HUES48 (cell line): ENCODE data around the gene RMND5B.
A peak's percentile ranks its signal among the peaks of the same experiment; 100 is the strongest.
"Not testable (repeated sequence)": the region's sequence is repeated elsewhere in the genome, so short reads cannot be mapped to it uniquely, and the experiment has no call there.

ENCODE experiments used
- H3K27ac ChIP-seq: one replicate; pipeline ENCODE4 v1.7.0; 2013; ENCODE audit warnings: low read depth, low read length, inconsistent platforms
- H3K27me3 ChIP-seq: 2 replicates; pipeline ENCODE4 v1.6.1; 2013; ENCODE audit warnings: mild to moderate bottlenecking, low read length; ENCODE audit not compliant: control insufficient read depth, insufficient read depth
- H3K36me3 ChIP-seq: 2 replicates; pipeline ENCODE4 v1.6.1; 2013; ENCODE audit warnings: low read length; ENCODE audit not compliant: control insufficient read depth, insufficient read depth
- H3K4me1 ChIP-seq: 2 replicates; pipeline ENCODE4 v1.6.1; 2013; ENCODE audit warnings: mild to moderate bottlenecking, low read length; ENCODE audit not compliant: control insufficient read depth, insufficient read depth
- H3K4me3 ChIP-seq: 2 replicates; pipeline ENCODE4 v1.5.1; 2013; ENCODE audit warnings: mild to moderate bottlenecking, low read depth, low read length
- H3K9ac ChIP-seq: 2 replicates; pipeline ENCODE4 v1.6.1; 2013; ENCODE audit warnings: mild to moderate bottlenecking, low read depth, low read length, moderate library complexity
- H3K9me3 ChIP-seq: 2 replicates; pipeline ENCODE4 v1.6.1; 2013; ENCODE audit warnings: low read length; ENCODE audit not compliant: control insufficient read depth, insufficient read depth

The RMND5B gene

GRCh38 chr5:178130576-178131445, at the start of gene RMND5B:
TSS of gene RMND5B (plus strand) at chr5:178131014. CDS start at chr5:178138120, 7,106 bp downstream.
- Histone ChIP-seq H3K9ac (peak within 1 kb of the TSS; percentile 91), H3K27ac (peak within 1 kb of the TSS; percentile 99), H3K4me1 (peaks cover 11% of the 10 kb centered on the region), H3K9me3 (no peaks in the 10 kb centered on the region), H3K4me3 (peak within 1 kb of the TSS; percentile 85), H3K36me3 (peaks cover 19% of the 10 kb centered on the region), H3K27me3 (no peaks in the 10 kb centered on the region)

- H3K36me3 ChIP-seq: no peaks in the 10 kb centered on the region
- no peak overlapping the region for H3K4me3 ChIP-seq
- H3K27ac ChIP-seq: no peak overlapping the region
- no peaks in the 10 kb centered on the region for H3K27me3 ChIP-seq
- H3K4me1 ChIP-seq: peaks cover 6% of the 10 kb centered on the region; the same call in 1 of the 2 replicates
- no peak overlapping the region for H3K9ac ChIP-seq
- no peaks in the 10 kb centered on the region for H3K9me3 ChIP-seq
These were observed 49.1 kb upstream of the RMND5B start for GRCh38 chr5:178081571-178082243.

- H3K27me3 ChIP-seq: no peaks in the 10 kb centered on the region
These were observed 46.9 kb upstream of the RMND5B start for GRCh38 chr5:178083922-178084321.

GRCh38 chr5:178085316-178085715, 45.5 kb upstream of the RMND5B start:
- Histone ChIP-seq H3K27me3 (no peaks in the 10 kb centered on the region), H3K9me3 (no peaks in the 10 kb centered on the region), H3K9ac (no peak overlapping the region), H3K4me1 (no peaks in the 10 kb centered on the region), H3K27ac (no peak overlapping the region), H3K4me3 (no peak overlapping the region), H3K36me3 (no peaks in the 10 kb centered on the region)

More at GRCh38 chr5:178083922-178084321, 46.9 kb upstream of the RMND5B start:
- H3K9me3 ChIP-seq: no peaks in the 10 kb centered on the region
- H3K36me3 ChIP-seq: no peaks in the 10 kb centered on the region
- H3K27ac ChIP-seq: no peak overlapping the region
- H3K4me1 ChIP-seq: no peaks in the 10 kb centered on the region
- H3K4me3 ChIP-seq: no peak overlapping the region
- H3K9ac ChIP-seq: no peak overlapping the region

GRCh38 chr5:178086266-178086665, 44.5 kb upstream of the RMND5B start:
- no peak overlapping the region for H3K9ac ChIP-seq
- no peaks in the 10 kb centered on the region for H3K9me3 ChIP-seq
- no peaks in the 10 kb centered on the region for H3K4me1 ChIP-seq
- no peaks in the 10 kb centered on the region for H3K27me3 ChIP-seq
- no peaks in the 10 kb centered on the region for H3K36me3 ChIP-seq
- H3K27ac ChIP-seq: no peak overlapping the region
- no peak overlapping the region for H3K4me3 ChIP-seq

GRCh38 chr5:178087199-178087598, 43.6 kb upstream of the RMND5B start:
- H3K27me3 ChIP-seq, H3K9ac ChIP-seq, H3K27ac ChIP-seq, H3K36me3 ChIP-seq, H3K9me3 ChIP-seq, H3K4me1 ChIP-seq, H3K4me3 ChIP-seq: not testable (repeated sequence)

GRCh38 chr5:178090856-178091255, 40.0 kb upstream of the RMND5B start:
- H3K4me1 ChIP-seq: no peaks in the 10 kb centered on the region
- no peak overlapping the region for H3K9ac ChIP-seq
- no peak overlapping the region for H3K27ac ChIP-seq
- H3K9me3 ChIP-seq: no peaks in the 10 kb centered on the region
- no peak overlapping the region for H3K4me3 ChIP-seq
- no peaks in the 10 kb centered on the region for H3K27me3 ChIP-seq
- no peaks in the 10 kb centered on the region for H3K36me3 ChIP-seq

- H3K27me3 ChIP-seq: no peaks in the 10 kb centered on the region
- H3K4me1 ChIP-seq: no peaks in the 10 kb centered on the region
- no peak overlapping the region for H3K9ac ChIP-seq
- no peaks in the 10 kb centered on the region for H3K36me3 ChIP-seq
- H3K9me3 ChIP-seq: no peaks in the 10 kb centered on the region
- no peak overlapping the region for H3K4me3 ChIP-seq
- H3K27ac ChIP-seq: no peak overlapping the region
These were observed 37.7 kb upstream of the RMND5B start for GRCh38 chr5:178093134-178093533.

GRCh38 chr5:178094345-178094744, 36.5 kb upstream of the RMND5B start:
- Histone ChIP-seq H3K27ac (no peak overlapping the region), H3K9ac (no peak overlapping the region), H3K4me3 (no peak overlapping the region)

GRCh38 chr5:178098685-178099084, 32.1 kb upstream of the RMND5B start:
- no peak overlapping the region for H3K27ac ChIP-seq
- no peaks in the 10 kb centered on the region for H3K4me1 ChIP-seq
- no peak overlapping the region for H3K4me3 ChIP-seq
- H3K9me3 ChIP-seq: no peaks in the 10 kb centered on the region
- no peaks in the 10 kb centered on the region for H3K36me3 ChIP-seq
- no peak overlapping the region for H3K9ac ChIP-seq
- H3K27me3 ChIP-seq: no peaks in the 10 kb centered on the region

More at GRCh38 chr5:178094345-178094744, 36.5 kb upstream of the RMND5B start:
- Histone ChIP-seq H3K9me3 (no peaks in the 10 kb centered on the region), H3K36me3 (no peaks in the 10 kb centered on the region), H3K27me3 (no peaks in the 10 kb centered on the region), H3K4me1 (no peaks in the 10 kb centered on the region)

- H3K9ac ChIP-seq: no peak overlapping the region
- no peak overlapping the region for H3K4me3 ChIP-seq
- no peaks in the 10 kb centered on the region for H3K36me3 ChIP-seq
- H3K27ac ChIP-seq: no peak overlapping the region
- H3K27me3 ChIP-seq: no peaks in the 10 kb centered on the region
- no peaks in the 10 kb centered on the region for H3K9me3 ChIP-seq
- H3K4me1 ChIP-seq: no peaks in the 10 kb centered on the region; the same call in 1 of the 2 replicates
These were observed 27.2 kb upstream of the RMND5B start for GRCh38 chr5:178103612-178104011.
